Psoas muscle (tissue), 8 donors: Measurements from ENCODE around the gene NOP16. TPM values are rescaled to one million over a fixed set of nuclear protein-coding genes. Genes with fewer than 3 reads are reported as not detected.

ENCODE experiments used
- ATAC-seq, 4 donors: fragments of 200-7000 bp; cut with Tn5 transposase; one replicate each; pipeline ENCODE4 v1.9.1; 2020; ENCODE audit warnings: moderate library complexity in 3 of 4, mild to moderate bottlenecking in 2 of 4
- DNase-seq, 2 donors: peaks; one replicate each; pipeline ENCODE4 v3.0.0-alpha.2; 2020
- H3K27ac ChIP-seq: fragments of 200-600 bp; one replicate; pipeline ENCODE4 v1.8.0; 2022
- H3K27me3 ChIP-seq, 3 donors: fragments of 200-600 bp in 1 of 3; one replicate each; pipeline versions ENCODE4 v1.6.1 to v1.8.0; 2013 to 2022; ENCODE audit warnings: low read length in 2 of 3, mild to moderate bottlenecking in 2 of 3, moderate library complexity in 1 of 3; ENCODE audit not compliant: insufficient read depth in 3 of 3
- H3K36me3 ChIP-seq, 2 donors: fragments of 200-600 bp in 1 of 2; one replicate each; pipeline versions ENCODE4 v1.6.1 to v1.8.0; 2013 to 2022; ENCODE audit warnings: low read depth in 1 of 2, mild to moderate bottlenecking in 1 of 2, moderate library complexity in 1 of 2; ENCODE audit not compliant: insufficient read depth in 1 of 2
- H3K4me1 ChIP-seq: fragments of 200-600 bp; one replicate; pipeline ENCODE4 v1.8.0; 2022
- H3K4me3 ChIP-seq: fragments of 200-600 bp; one replicate; pipeline ENCODE4 v1.8.0; 2022; ENCODE audit warnings: mild to moderate bottlenecking
- H3K9me3 ChIP-seq: fragments of 200-600 bp; one replicate; pipeline ENCODE4 v1.8.0; 2022
- CTCF ChIP-seq: fragments of 200-600 bp; IDR thresholded peaks from one replicate; pipeline ENCODE4 v1.8.0; 2022; ENCODE audit warnings: antibody characterized with exemption
- WGBS, 3 donors: extraction: QIAGEN DNeasy Blood & Tissue Kit; methylation state at CpG; one replicate each; pipeline versions ENCODE4 v1.1.6 to v1.1.7; 2013; 5-methylcytosine and 5-hydroxymethylcytosine counted together
- intact Hi-C, 2 donors: fragments of 100-400 bp; cut with DNase I; formaldehyde crosslinking; loops; one replicate each; pipeline versions ENCODE4 v1.11.0 to v1.14.2; 2022
- polyA plus RNA-seq, 3 donors: library from polyadenylated mRNA; stranded (reverse); fragments of 200-250 nt; gene quantifications; one replicate each; pipeline ENCODE4 v1.2.3, GENCODE V29; 2013
- total RNA-seq, 4 donors: library from RNA; stranded (reverse); fragmentation: NEBNext Ultra II Directional in 2 of 4; extraction: Animal tissue kit (Norgen Biotek cat#: 25700) in 2 of 4; gene quantifications; one replicate each; pipeline versions ENCODE4 v1.2.1 to v1.2.4, GENCODE V29; 2021 to 2023
- donor health status: healthy with polysubstance abuse.
- donor health status: DM: no; HTN: no; CAD: no; lungs with moderate emphysema.
- donor health status: Bipolar disorder and iron deficiency.
- donor health status: healthy.
- donor health status: DM: yes; HTN: yes; CAD: no.
- donor health status: DM: no; HTN: no; CAD: no.
- donor health status: DM: no; HTN: no; CAD: no.
- donor health status: DM: yes; HTN: yes; CAD: no.

The NOP16 gene
- total and polyA plus RNA-seq, 7 donors = 35.6 to 206 (median 76.2) TPM

DNA sequence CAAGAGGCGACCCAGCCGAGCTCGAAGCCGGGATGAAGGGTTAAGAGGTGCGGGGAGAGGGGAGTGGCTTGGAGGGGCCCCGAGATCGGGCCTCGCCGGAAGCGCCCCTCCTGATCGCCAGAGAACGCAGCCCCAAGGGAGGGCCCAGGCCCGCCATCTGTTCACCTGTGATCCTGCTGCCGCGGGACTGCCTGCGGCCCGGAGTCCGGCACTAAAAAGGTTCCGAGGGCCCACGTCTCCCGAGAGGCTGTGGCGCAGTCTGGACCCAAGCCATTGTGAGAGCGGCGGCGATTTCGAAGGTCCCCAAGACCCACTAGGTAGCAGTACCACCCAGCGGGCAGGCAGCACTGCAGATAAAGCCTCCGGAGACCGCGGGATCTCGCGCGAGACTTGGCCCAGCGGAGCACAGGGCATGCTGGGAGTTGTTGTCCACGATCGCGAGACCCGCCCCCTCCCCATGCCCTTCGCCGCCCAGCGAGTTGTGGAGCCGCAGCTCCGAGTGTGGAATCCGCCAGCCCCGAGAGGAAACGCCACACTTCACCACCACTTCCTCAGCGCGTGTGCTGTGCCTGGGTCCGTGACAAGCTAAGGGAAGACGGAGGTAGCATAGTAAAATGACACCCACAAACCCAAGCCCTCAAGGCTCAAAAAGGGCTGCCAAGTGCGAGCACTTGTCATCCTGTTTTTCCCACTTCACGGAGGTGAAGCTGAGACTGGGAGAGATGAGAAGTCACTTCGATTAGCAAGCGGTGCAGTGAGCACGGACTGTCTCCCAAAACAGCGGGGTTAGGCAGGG is 26.8 kb downstream of the NOP16 start, which contains the start of gene KIAA1191:
Gene KIAA1191 (minus strand): TSS at position 328 of the 796 bp plus-strand sequence. CDS start 2,256 bp downstream, outside the sequence.
- 0 to 2% (median 1%) methylated on average over 51 to 56 of the region's 56 CpGs for WGBS, 3 donors
- Histone ChIP-seq H3K36me3 (peaks cover 0 to 32% of the 10 kb centered on the region in 2 donors), H3K27ac (peak within 1 kb of the TSS; percentile 91), H3K4me1 (peaks cover 24% of the 10 kb centered on the region), H3K9me3 (no peaks in the 10 kb centered on the region), H3K27me3 (no peaks in the 10 kb centered on the region), H3K4me3 (peak within 1 kb of the TSS; percentile 90)
- ATAC-seq = peak; percentile 94 to 96 (median 95)
- intact Hi-C loops = loop anchor here in 1 of 2 donors (2.0 kb wide), 1 partner anchor 27 kb away; the partner anchor contains the start of genes HIGD2A and NOP16
- DNase-seq = peak; percentile 96 to 98
- no peak for TF ChIP-seq CTCF

GRCh38 chr5:176360894-176361436 is 27.4 kb downstream of the NOP16 start:
- peak; percentile 7 to 33 (median 19) for ATAC-seq
- intact Hi-C loops = loop anchor here in 1 of 2 donors (2.0 kb wide), 1 partner anchor 28 kb away; the partner anchor contains the start of genes HIGD2A and NOP16
- Histone ChIP-seq H3K4me3 (peak overlapping the region; percentile 90), H3K4me1 (peaks cover 21% of the 10 kb centered on the region), H3K36me3 (peaks cover 0 to 38% of the 10 kb centered on the region in 2 donors), H3K27me3 (no peaks in the 10 kb centered on the region), H3K9me3 (no peaks in the 10 kb centered on the region), H3K27ac (peak overlapping the region; percentile 91)
- no peak for TF ChIP-seq CTCF
- no peak for DNase-seq
- WGBS, 3 donors = 2% methylated on average over 24 to 27 of the region's 27 CpGs

DNA sequence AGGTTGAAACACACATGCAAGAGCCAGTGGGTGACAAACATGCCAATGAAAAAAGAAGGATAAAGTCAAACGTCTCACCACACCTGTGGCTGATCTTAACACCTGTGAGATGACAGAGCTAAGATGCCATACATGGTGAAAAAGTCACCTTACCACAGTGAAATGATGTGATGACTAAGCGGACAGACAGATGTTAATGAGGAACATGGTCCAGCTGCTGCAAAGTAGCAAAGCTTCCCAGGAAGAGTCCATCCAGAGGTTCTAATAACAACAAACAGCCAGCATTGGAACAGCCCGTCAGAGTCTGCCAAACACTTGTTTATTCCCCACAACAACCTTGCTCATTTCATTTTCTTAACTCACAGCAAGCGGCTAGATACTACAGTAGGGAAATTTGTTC is 28.7 kb downstream of the NOP16 start:
- intact Hi-C loops = loop anchor here in 1 of 2 donors (2.0 kb wide), 1 partner anchor 29 kb away; the partner anchor contains the start of genes HIGD2A and NOP16
- no peaks in the 10 kb centered on the region for H3K9me3 ChIP-seq
- peak overlapping the region; percentile 90 for H3K4me3 ChIP-seq
- no peaks in the 10 kb centered on the region for H3K27me3 ChIP-seq
- H3K36me3 ChIP-seq = peaks cover under 1 to 50% of the 10 kb centered on the region in 2 donors
- peaks cover 18% of the 10 kb centered on the region for H3K4me1 ChIP-seq
- ATAC-seq (no peak), DNase-seq (no peak)
- 44 to 55% (median 50%) methylated on average over 4 of the region's 4 CpGs for WGBS, 3 donors
- TF ChIP-seq CTCF = no peak
- H3K27ac ChIP-seq = peak overlapping the region; percentile 32

GRCh38 chr5:176356179-176356566 is 32.2 kb downstream of the NOP16 start:
- no peaks in the 10 kb centered on the region for H3K9me3 ChIP-seq
- 57 to 90% (median 72%) methylated on average over 3 of the region's 3 CpGs for WGBS, 3 donors
- peaks cover 21% of the 10 kb centered on the region for H3K4me1 ChIP-seq
- peaks cover 4 to 85% of the 10 kb centered on the region in 2 donors for H3K36me3 ChIP-seq
- no peak overlapping the region for H3K4me3 ChIP-seq
- TF ChIP-seq CTCF = no peak
- ATAC-seq (no peak), DNase-seq (no peak)
- intact Hi-C loops = no loop called here
- H3K27me3 ChIP-seq = no peaks in the 10 kb centered on the region
- no peak overlapping the region for H3K27ac ChIP-seq
